Esophagus (tissue), 2 donors: ENCODE results near the gene MKRN2. TPM values are rescaled to one million over a fixed set of nuclear protein-coding genes. Genes with fewer than 3 reads are reported as not detected.

ENCODE experiments used
- H3K27ac ChIP-seq, 2 donors: one replicate each; pipeline ENCODE4 v1.5.1; 2013; ENCODE audit warnings: low read depth in 2 of 2, mild to moderate bottlenecking in 2 of 2, inconsistent platforms in 1 of 2, low read length in 1 of 2, moderate library complexity in 1 of 2
- H3K27me3 ChIP-seq, 2 donors: one replicate each; pipeline ENCODE4 v1.6.1; 2013; ENCODE audit warnings: low read length in 2 of 2, control low read depth in 1 of 2, mild to moderate bottlenecking in 1 of 2; ENCODE audit not compliant: insufficient read depth in 2 of 2, control insufficient read depth in 1 of 2
- H3K36me3 ChIP-seq, 2 donors: one replicate each; pipeline ENCODE4 v1.6.1; 2013; ENCODE audit warnings: low read length in 1 of 2; ENCODE audit not compliant: control insufficient read depth in 2 of 2, insufficient read depth in 2 of 2
- H3K4me1 ChIP-seq, 2 donors: one replicate each; pipeline ENCODE4 v1.6.1; 2013; ENCODE audit warnings: low read length in 1 of 2; ENCODE audit not compliant: control insufficient read depth in 2 of 2, insufficient read depth in 2 of 2
- H3K4me3 ChIP-seq, 2 donors: one replicate each; pipeline ENCODE4 v1.5.1; 2013; ENCODE audit warnings: low read length in 2 of 2, mild to moderate bottlenecking in 2 of 2, low read depth in 1 of 2, moderate library complexity in 1 of 2
- H3K9me3 ChIP-seq, 2 donors: one replicate each; pipeline ENCODE4 v1.6.1; 2013; ENCODE audit warnings: mild to moderate bottlenecking in 2 of 2, low read depth in 1 of 2, low read length in 1 of 2, moderate library complexity in 1 of 2; ENCODE audit not compliant: control insufficient read depth in 2 of 2, insufficient read depth in 1 of 2
- WGBS, 2 donors: extraction: QIAGEN DNeasy Blood & Tissue Kit; methylation state at CpG; one replicate each; pipeline ENCODE4 v1.1.7; 2013; 5-methylcytosine and 5-hydroxymethylcytosine counted together
- polyA plus RNA-seq, 2 donors: library from polyadenylated mRNA; stranded (reverse); fragments of 200-250 nt; gene quantifications; one replicate each; pipeline ENCODE4 v1.2.3, GENCODE V29; 2013
- donor health status: healthy with polysubstance abuse.
- donor health status: Bipolar disorder and iron deficiency.

MKRN2 gene
- polyA plus RNA-seq = 10 to 100 TPM; 17.1 to 17.6 TPM

DNA sequence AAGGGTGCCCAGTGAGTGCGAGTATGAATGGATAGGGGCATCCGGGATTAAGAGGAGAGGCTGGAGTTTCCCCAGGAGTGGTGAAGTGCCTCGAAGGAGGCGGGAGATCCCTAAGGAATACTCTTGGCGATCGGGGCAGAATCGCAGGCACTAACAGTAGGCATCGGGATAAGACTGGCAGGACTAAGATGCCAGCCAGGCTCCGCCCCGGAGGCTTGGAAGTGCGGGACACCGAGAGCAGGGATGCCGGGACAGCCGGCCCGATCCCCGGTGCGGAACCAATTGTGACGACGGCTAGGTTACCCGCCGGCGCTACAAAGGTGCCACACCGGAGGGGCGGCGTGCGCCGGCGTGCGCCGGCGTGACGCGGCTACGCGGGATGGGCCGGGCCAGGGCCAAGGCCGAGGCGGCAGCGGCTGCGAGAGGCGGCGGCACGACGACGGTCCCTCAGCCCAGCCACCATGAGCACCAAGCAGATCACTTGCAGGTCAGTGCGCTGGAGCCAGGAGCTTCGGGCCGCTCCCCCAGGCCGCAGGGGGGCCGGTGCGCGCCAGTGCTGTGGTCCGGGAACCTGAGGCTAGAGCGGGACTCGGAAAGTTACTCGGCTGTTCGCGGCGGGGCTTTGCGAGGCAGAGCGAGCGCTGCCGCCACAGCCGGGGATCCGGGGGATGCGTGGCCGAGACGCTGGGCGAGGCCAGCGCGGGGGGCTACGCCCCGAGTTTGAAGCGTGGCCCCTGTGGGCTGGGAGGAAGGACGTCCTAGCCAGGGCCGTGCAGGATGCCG, at the start of gene MKRN2:
Gene MKRN2 (plus strand): TSS at position 398 of the 783 bp plus-strand sequence. CDS start 64 bp downstream, at position 462.
- Histone ChIP-seq H3K9me3 (no peaks in the 10 kb centered on the region), H3K36me3 (no peaks in the 10 kb centered on the region), H3K27me3 (no peaks in the 10 kb centered on the region), H3K4me3 (peak within 1 kb of the TSS; percentile 81 to 92), H3K27ac (peak within 1 kb of the TSS; percentile 92 to 99), H3K4me1 (peaks cover 2 to 6% of the 10 kb centered on the region in 2 donors)
- 0% methylated on average over 77 of the region's 77 CpGs for WGBS, 2 donors

GRCh38 chr3:12507591-12508281, 49.2 kb upstream of the MKRN2 start:
- peaks cover 2 to 4% of the 10 kb centered on the region in 2 donors for H3K4me1 ChIP-seq
- H3K36me3 ChIP-seq = peaks cover 9 to 12% of the 10 kb centered on the region in 2 donors
- H3K27ac ChIP-seq = peak overlapping the region in 1 of 2 donors; percentile 2
- WGBS, 2 donors = 78 to 86% methylated on average over 8 of the region's 8 CpGs
- no peak overlapping the region for H3K4me3 ChIP-seq
- peaks cover 0 to 2% of the 10 kb centered on the region in 2 donors for H3K9me3 ChIP-seq
- H3K27me3 ChIP-seq = no peaks in the 10 kb centered on the region

DNA sequence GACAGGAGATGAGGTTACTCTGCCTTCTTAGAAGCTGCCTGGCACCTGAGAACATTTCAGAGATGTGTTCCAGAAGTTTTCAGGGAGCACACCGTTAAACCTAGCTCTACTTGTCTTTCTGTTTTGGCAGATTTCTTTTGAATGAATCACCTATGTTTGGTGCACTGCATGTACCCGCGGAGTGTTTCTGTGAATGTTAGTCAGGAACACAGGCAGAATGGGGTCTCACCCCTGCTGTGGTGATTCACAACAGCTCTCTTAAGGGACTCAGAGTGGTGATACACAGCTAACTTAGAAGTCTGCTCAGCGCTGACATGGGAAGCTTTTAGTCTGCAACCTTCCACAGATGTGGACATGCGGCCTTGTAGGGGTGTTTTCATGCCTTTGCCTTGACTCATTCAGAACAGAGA, 48.6 kb upstream of the MKRN2 start:
- H3K9me3 ChIP-seq = peaks cover 0 to 2% of the 10 kb centered on the region in 2 donors
- WGBS, 2 donors = 55 to 62% methylated on average over 5 of the region's 5 CpGs
- H3K4me1 ChIP-seq = peaks cover 2 to 4% of the 10 kb centered on the region in 2 donors
- peaks cover 7 to 10% of the 10 kb centered on the region in 2 donors for H3K36me3 ChIP-seq
- no peaks in the 10 kb centered on the region for H3K27me3 ChIP-seq
- peak overlapping the region; percentile 2 to 15 for H3K27ac ChIP-seq
- no peak overlapping the region for H3K4me3 ChIP-seq

GRCh38 chr3:12509466-12509865, 47.4 kb upstream of the MKRN2 start:
- Histone ChIP-seq H3K27me3 (no peaks in the 10 kb centered on the region), H3K4me3 (no peak overlapping the region), H3K9me3 (peaks cover 0 to 2% of the 10 kb centered on the region in 2 donors), H3K36me3 (peaks cover 5 to 6% of the 10 kb centered on the region in 2 donors), H3K27ac (no peak overlapping the region), H3K4me1 (peaks cover 2 to 4% of the 10 kb centered on the region in 2 donors)
- WGBS, 2 donors = 71 to 76% methylated on average over 3 of the region's 3 CpGs

- 93 to 98% methylated on average over 4 of the region's 4 CpGs for WGBS, 2 donors
- peaks cover 0 to 2% of the 10 kb centered on the region in 2 donors for H3K9me3 ChIP-seq
- peaks cover 2 to 4% of the 10 kb centered on the region in 2 donors for H3K4me1 ChIP-seq
- no peak overlapping the region for H3K4me3 ChIP-seq
- H3K36me3 ChIP-seq = peaks cover 2 to 5% of the 10 kb centered on the region in 2 donors
- no peaks in the 10 kb centered on the region for H3K27me3 ChIP-seq
- H3K27ac ChIP-seq = no peak overlapping the region
Observed at GRCh38 chr3:12512534-12513118, 44.3 kb upstream of the MKRN2 start.

DNA sequence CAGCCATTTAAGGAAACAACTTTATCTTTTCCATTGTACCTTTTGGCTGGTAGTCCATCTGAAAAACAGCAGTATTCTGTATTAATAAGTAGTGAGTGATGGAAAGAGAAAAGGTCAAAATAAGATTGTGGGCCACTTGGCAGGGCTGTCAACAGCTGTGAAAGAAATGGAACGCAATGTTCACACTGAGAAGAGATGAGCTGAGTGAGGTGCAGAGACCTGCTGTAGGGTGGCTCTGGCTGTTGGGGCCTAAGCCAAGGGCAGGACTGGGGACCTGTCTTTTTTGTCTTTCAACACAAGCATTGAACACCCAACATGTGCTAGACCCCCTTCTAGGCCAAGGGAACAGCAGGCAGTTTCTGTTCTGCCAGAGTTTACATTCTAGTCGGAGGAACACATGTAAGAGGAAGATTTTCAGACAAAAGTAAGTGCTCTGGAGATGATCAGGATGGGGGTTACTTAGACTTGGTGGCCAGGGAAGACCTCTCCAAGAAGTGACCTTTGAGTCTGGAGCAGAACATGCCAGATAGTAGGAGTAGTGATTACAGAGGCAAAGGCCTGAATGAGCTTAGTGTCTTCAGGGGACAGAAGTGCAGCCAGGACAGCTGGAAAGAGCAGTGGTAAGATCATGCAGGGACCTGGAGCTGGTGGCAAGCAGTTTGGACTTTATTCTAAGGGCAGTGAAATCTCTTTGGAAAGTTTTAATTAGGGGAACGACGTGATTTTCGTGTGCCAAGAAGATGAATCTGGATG, 43.0 kb upstream of the MKRN2 start:
- no peaks in the 10 kb centered on the region for H3K9me3 ChIP-seq
- peaks cover under 1 to 5% of the 10 kb centered on the region in 2 donors for H3K36me3 ChIP-seq
- H3K27ac ChIP-seq = no peak overlapping the region
- no peaks in the 10 kb centered on the region for H3K4me1 ChIP-seq
- 85 to 93% methylated on average over 5 of the region's 5 CpGs for WGBS, 2 donors
- no peaks in the 10 kb centered on the region for H3K27me3 ChIP-seq
- no peak overlapping the region for H3K4me3 ChIP-seq

DNA sequence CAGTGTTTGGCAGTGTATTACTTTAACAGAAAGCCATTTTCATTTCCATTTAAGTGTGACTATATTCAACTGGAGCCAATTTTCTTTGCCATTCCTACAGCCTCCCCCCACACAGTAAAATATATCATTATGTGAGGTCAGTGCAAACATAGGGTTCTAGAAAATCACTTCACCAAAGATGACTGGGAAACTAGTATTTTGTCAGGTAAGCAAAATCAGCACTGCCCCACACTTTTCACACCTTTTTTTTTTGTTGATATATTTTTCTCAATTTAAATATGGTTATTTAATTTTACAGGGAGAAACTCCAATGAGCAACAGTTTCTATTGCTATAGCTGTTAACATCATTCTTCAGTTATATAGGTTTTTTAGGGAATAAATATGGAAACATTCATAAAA, 41.3 kb upstream of the MKRN2 start:
- Histone ChIP-seq H3K27me3 (no peaks in the 10 kb centered on the region), H3K9me3 (no peaks in the 10 kb centered on the region), H3K4me1 (no peaks in the 10 kb centered on the region), H3K36me3 (peaks cover 0 to 2% of the 10 kb centered on the region in 2 donors), H3K27ac (no peak overlapping the region), H3K4me3 (no peak overlapping the region)

GRCh38 chr3:12516873-12517272, 40.0 kb upstream of the MKRN2 start:
- no peaks in the 10 kb centered on the region for H3K4me1 ChIP-seq
- whole genome bisulfite sequencing, 2 donors = 80 to 93% methylated on average over 11 of the region's 11 CpGs

More at GRCh38 chr3:12516873-12517272, 40.0 kb upstream of the MKRN2 start:
- no peak overlapping the region for H3K4me3 ChIP-seq
- H3K27me3 ChIP-seq = no peaks in the 10 kb centered on the region
- H3K27ac ChIP-seq = no peak overlapping the region
- peaks cover 2 to 8% of the 10 kb centered on the region in 2 donors for H3K36me3 ChIP-seq
- H3K9me3 ChIP-seq = no peaks in the 10 kb centered on the region
